Endodermal cell (in vitro differentiated cells): Measurements from ENCODE around the gene HORMAD2. TPM values are rescaled to one million over a fixed set of nuclear protein-coding genes. Genes with fewer than 3 reads are reported as not detected.

Experiments
- DNase-seq: peaks from one replicate; pipeline ENCODE4 v3.0.0-alpha.2; 2017
- H3K27ac ChIP-seq: 2 replicates; pipeline ENCODE4 v1.5.1; 2013; ENCODE audit warnings: mild to moderate bottlenecking, low read depth, low read length, moderate library complexity
- H3K27me3 ChIP-seq: 2 replicates; pipeline ENCODE4 v1.6.1; 2013; ENCODE audit warnings: mild to moderate bottlenecking, low read length, moderate library complexity; ENCODE audit not compliant: insufficient read depth, control insufficient read depth, poor library complexity, severe bottlenecking
- H3K36me3 ChIP-seq: 2 replicates; pipeline ENCODE4 v1.7.0; 2013; ENCODE audit warnings: mild to moderate bottlenecking, low read length, moderate library complexity; ENCODE audit not compliant: control insufficient read depth, insufficient read depth
- H3K4me1 ChIP-seq: one replicate; pipeline ENCODE4 v1.7.0; 2013; ENCODE audit warnings: low read length; ENCODE audit not compliant: control insufficient read depth, insufficient read depth
- H3K4me3 ChIP-seq: 2 replicates; pipeline ENCODE4 v1.5.1; 2013; ENCODE audit warnings: mild to moderate bottlenecking, low read length, moderate library complexity
- H3K9ac ChIP-seq: 2 replicates; pipeline ENCODE4 v1.6.1; 2013; ENCODE audit warnings: mild to moderate bottlenecking, low read length, moderate library complexity; ENCODE audit not compliant: poor library complexity, severe bottlenecking; ENCODE audit errors: extremely low read depth
- H3K9me3 ChIP-seq: 2 replicates; pipeline ENCODE4 v1.6.1; 2013; ENCODE audit warnings: mild to moderate bottlenecking, low read length, moderate library complexity; ENCODE audit not compliant: control insufficient read depth
- H3K27ac Mint-ChIP-seq: 2 replicates; pipeline ENCODE4 v1.8.0; 2020; ENCODE audit warnings: mixed read lengths
- H3K27me3 Mint-ChIP-seq: 2 replicates; pipeline ENCODE4 v1.8.0; 2021; ENCODE audit warnings: mild to moderate bottlenecking, mixed read lengths; ENCODE audit not compliant: insufficient read depth
- H3K36me3 Mint-ChIP-seq: 2 replicates; pipeline ENCODE4 v1.8.0; 2020; ENCODE audit warnings: low read depth, mixed read lengths
- H3K4me1 Mint-ChIP-seq: 2 replicates; pipeline ENCODE4 v1.8.0; 2020; ENCODE audit warnings: mixed read lengths
- H3K4me3 Mint-ChIP-seq: 2 replicates; pipeline ENCODE4 v1.8.0; 2020; ENCODE audit warnings: mild to moderate bottlenecking, moderate library complexity, mixed read lengths
- H3K9me3 Mint-ChIP-seq: 2 replicates; pipeline ENCODE4 v1.8.0; 2020; ENCODE audit warnings: mild to moderate bottlenecking, mixed read lengths
- whole genome bisulfite sequencing, 2 experiments: methylation state at CpG; one replicate each; pipeline versions ENCODE4 v1.1.5 to v1.1.7; 2013; ENCODE audit warnings: missing lambda C conversion rate in 2 of 2, mixed read lengths in 1 of 2; ENCODE audit not compliant: insufficient coverage in 1 of 2, insufficient read length in 1 of 2; 5-methylcytosine and 5-hydroxymethylcytosine counted together
- total RNA-seq, 2 donors: library from RNA; stranded (reverse); fragmentation: NEBNext Ultra II Directional in 1 of 2; extraction: Animal tissue kit (Norgen Biotek cat#: 25700) in 1 of 2; gene quantifications; 2 replicates in 1 of 2; 3 replicates in 1 of 2; pipeline ENCODE4 v1.2.1, GENCODE V29; 2021
- TF ChIP-seq, protein P1 (sequence below): fragments of 200-600 bp; sonication (generic); conservative IDR thresholded peaks from 2 replicates; pipeline ENCODE4 v1.5.0; 2021; ENCODE audit warnings: antibody characterized with exemption, mild to moderate bottlenecking

HORMAD2 gene
- total RNA-seq, 2 donors from 2014 or later = 0.55 TPM; not detected in 1

DNA sequence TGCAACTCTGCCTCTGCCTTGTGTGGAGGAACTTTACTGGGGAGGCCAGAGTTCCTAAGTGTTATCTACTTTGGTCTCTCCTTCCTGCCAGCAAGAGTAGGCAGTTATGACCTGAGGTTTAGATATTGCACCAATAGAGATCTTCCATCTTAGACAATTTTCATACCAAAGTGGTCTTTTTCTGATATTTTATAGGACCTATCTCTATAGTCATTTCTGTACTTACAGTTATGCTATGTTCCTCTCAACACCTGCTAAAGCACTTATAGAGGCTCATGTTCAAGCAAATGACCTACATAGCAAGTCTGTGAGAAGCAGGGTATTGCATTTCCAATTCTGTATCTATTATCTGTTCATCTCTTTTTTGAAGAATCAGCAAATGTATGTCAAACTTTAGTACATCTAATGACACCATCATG is 80.8 kb downstream of the HORMAD2 start:
- no peak for DNase-seq
- Mint-ChIP-seq H3K36me3 (no peaks in the 10 kb centered on the region), H3K27me3 (peaks cover 3% of the 10 kb centered on the region), H3K4me3 (no peak overlapping the region), H3K9me3 (no peaks in the 10 kb centered on the region), H3K4me1 (no peaks in the 10 kb centered on the region), H3K27ac (no peak overlapping the region)
- Histone ChIP-seq H3K27me3 (peaks cover 13% of the 10 kb centered on the region), H3K27ac (no peak overlapping the region), H3K4me1 (no peaks in the 10 kb centered on the region), H3K9ac (no peak overlapping the region), H3K36me3 (no peaks in the 10 kb centered on the region), H3K4me3 (no peak overlapping the region), H3K9me3 (no peaks in the 10 kb centered on the region)
- TF ChIP-seq, protein P1, sequence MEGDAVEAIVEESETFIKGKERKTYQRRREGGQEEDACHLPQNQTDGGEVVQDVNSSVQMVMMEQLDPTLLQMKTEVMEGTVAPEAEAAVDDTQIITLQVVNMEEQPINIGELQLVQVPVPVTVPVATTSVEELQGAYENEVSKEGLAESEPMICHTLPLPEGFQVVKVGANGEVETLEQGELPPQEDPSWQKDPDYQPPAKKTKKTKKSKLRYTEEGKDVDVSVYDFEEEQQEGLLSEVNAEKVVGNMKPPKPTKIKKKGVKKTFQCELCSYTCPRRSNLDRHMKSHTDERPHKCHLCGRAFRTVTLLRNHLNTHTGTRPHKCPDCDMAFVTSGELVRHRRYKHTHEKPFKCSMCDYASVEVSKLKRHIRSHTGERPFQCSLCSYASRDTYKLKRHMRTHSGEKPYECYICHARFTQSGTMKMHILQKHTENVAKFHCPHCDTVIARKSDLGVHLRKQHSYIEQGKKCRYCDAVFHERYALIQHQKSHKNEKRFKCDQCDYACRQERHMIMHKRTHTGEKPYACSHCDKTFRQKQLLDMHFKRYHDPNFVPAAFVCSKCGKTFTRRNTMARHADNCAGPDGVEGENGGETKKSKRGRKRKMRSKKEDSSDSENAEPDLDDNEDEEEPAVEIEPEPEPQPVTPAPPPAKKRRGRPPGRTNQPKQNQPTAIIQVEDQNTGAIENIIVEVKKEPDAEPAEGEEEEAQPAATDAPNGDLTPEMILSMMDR = no peak

DNA sequence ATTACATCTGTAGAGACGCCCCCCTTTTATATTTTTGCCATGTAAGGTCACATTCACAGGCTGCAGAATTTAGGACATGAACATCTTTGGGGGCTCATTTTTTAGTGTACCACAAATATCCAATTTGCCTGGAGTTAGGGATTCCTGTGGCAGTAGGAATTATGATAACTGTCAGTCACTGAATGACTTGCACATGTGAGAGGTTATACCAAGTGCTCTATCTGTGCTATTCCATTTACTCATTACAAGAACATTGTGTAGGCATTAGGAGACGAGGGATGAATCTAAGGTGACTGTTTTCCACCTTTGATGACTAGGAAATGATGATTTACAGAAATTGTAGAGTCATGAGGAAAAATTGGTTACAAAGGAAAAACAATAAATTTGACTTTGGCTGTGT is 87.0 kb downstream of the HORMAD2 start:
- no peaks in the 10 kb centered on the region for H3K4me1 ChIP-seq
- H3K9me3 Mint-ChIP-seq = no peaks in the 10 kb centered on the region
- 77 to 84% methylated on average over 2 of the region's 2 CpGs for WGBS, 2 experiments
- H3K27ac ChIP-seq = no peak overlapping the region
- H3K9ac ChIP-seq = no peak overlapping the region
- H3K27me3 ChIP-seq = peaks cover 17% of the 10 kb centered on the region
- no peaks in the 10 kb centered on the region for H3K4me1 Mint-ChIP-seq
- H3K9me3 ChIP-seq = no peaks in the 10 kb centered on the region
- no peak overlapping the region for H3K4me3 Mint-ChIP-seq
- no peaks in the 10 kb centered on the region for H3K36me3 Mint-ChIP-seq
- no peak for DNase-seq
- TF ChIP-seq, protein P1 = no peak
- H3K27me3 Mint-ChIP-seq = peaks cover 4% of the 10 kb centered on the region
- H3K27ac Mint-ChIP-seq = no peak overlapping the region
- H3K4me3 ChIP-seq = no peak overlapping the region
- no peaks in the 10 kb centered on the region for H3K36me3 ChIP-seq

DNA sequence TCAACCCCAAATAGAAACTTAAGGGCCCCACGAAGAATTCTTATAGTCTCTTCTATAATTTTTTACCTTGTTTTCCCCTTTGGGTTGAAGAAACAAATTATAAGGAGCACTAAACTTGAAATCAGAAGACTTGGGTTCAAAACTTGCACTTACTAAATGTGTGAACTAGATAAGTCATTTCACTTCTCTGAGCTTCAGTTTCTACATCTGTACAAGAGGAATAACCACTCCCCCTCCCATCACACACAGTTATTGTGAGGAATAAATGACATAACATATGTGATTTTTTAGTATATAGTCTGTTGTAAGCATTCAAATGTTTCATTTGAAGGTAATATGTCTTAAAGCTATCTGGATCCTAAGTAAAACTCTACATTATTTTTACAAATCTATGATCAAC is 87.5 kb downstream of the HORMAD2 start:
- Mint-ChIP-seq H3K9me3 (no peaks in the 10 kb centered on the region), H3K4me1 (no peaks in the 10 kb centered on the region), H3K27ac (no peak overlapping the region), H3K27me3 (peaks cover 4% of the 10 kb centered on the region), H3K36me3 (no peaks in the 10 kb centered on the region), H3K4me3 (no peak overlapping the region)
- no peak overlapping the region for H3K27ac ChIP-seq
- no peak for DNase-seq
- TF ChIP-seq, protein P1 = no peak
- 71% methylated on average over 1 of the region's 1 CpG; no CpG with 5 or more reads in 1 of the 2 experiments for WGBS, 2 experiments
- no peaks in the 10 kb centered on the region for H3K9me3 ChIP-seq
- no peaks in the 10 kb centered on the region for H3K36me3 ChIP-seq
- no peak overlapping the region for H3K9ac ChIP-seq
- H3K4me1 ChIP-seq = no peaks in the 10 kb centered on the region
- H3K4me3 ChIP-seq = no peak overlapping the region
- peaks cover 17% of the 10 kb centered on the region for H3K27me3 ChIP-seq
